22Rv1 (cell line): ENCODE data around the gene IKBIP.

Experiments
- CTCF ChIP-seq: fragments of 450-650 bp; IDR thresholded peaks from 2 replicates; pipeline ENCODE4 v1.5.1; 2017; ENCODE audit warnings: mild to moderate bottlenecking
- ZFX ChIP-seq: fragments of 450-650 bp; IDR thresholded peaks from 2 replicates; pipeline ENCODE4 v1.6.1; 2017; ENCODE audit warnings: antibody characterized with exemption, borderline replicate concordance

- TF ChIP-seq CTCF (no peak), ZFX (no peak)
Measured at GRCh38 chr12:98684199-98684598, 39.6 kb upstream of the IKBIP start.
